HG02981 (cell line): ENCODE results near the gene MAD1L1.
A peak's percentile ranks its signal among the peaks of the same experiment; 100 is the strongest.
"Not testable (repeated sequence)": the region's sequence is repeated elsewhere in the genome, so short reads cannot be mapped to it uniquely, and the experiment has no call there.

ENCODE experiments used
- ATAC-seq: cut with Tn5 transposase; IDR thresholded peaks from one replicate; pipeline ENCODE4 v1.9.1; 2021; ENCODE audit warnings: mild to moderate bottlenecking, moderate library complexity; ENCODE audit not compliant: unreplicated experiment

The MAD1L1 gene

DNA sequence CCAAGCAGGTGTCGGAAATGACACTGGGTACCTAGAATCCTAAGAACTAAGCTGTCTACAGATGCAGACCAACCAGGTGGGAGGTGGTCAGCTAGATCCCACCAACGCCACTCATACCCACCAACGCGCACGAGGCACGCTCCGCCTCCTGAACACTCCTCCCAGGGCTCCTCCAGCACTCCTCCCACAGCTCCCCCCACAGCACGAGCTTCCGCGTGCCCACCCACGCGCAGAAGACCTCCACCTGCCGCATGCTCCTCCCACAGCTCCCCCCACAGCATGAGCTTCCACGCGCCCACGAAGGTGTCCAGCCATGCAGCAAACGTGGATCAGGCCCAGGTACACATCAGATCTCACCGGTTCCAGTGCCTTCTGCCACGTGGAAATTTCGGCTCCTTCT is 196.0 kb downstream of the MAD1L1 start:
- no peak for ATAC-seq

DNA sequence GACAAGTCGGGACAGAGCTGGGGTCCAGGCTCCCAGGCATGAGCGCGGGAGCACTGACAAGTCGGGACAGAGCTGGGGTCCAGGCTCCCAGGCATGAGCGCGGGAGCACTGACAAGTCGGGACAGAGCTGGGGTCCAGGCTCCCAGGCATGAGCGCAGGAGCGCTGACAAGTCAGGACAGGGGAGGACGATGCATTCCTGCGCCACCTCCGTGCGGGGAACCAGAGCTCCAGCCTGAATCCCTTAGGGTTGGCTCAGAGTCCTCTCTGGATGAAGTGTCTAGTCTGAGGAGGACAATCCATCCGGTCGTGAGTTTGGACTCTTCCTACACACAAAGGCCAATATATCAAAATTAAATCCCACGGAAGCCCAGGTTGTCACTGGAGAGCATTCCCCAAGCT is 196.5 kb downstream of the MAD1L1 start:
- ATAC-seq = not testable (repeated sequence)

DNA sequence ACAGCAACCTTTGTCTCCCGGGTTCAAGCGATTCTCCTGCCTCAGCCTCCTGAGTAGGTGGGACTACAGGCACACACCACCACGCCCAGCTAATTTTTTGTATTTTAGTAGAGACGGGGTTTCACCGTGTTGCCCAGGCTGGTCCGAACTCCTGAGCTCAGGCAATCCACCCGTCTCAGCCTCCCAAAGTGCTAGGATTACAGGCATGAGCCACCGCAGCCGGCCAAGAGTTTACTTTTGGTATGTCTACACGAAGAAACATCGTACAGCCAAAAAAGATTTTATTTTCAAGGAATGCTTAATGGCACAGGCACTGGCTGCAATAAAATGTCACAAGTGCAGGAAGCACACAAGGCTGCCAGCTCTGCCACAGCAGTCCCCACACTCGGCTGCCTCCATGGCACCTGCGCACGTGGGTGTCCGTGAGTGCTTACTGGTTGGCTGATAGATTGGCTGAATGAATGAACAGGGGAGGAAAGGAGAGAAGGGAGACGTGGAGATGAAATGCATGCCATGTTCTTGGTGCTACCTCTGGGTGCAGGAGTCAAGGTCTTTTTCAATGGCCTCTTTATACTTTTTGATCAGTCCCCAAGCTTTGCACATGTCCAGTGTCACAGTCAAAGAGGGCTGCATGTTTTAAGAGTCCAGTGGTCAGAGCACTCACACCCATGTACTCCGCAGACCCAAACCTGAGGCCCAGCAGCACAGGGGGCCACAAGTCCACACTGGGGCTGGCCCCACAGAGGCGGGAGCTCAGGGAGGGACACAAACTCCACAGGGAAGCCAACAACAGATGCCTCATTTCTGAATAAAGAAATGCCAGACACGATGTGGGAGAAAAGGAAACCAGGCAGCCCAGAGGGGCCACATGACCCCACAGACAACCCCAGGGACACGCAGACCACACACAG is 198.2 kb downstream of the MAD1L1 start:
- no peak for ATAC-seq

DNA sequence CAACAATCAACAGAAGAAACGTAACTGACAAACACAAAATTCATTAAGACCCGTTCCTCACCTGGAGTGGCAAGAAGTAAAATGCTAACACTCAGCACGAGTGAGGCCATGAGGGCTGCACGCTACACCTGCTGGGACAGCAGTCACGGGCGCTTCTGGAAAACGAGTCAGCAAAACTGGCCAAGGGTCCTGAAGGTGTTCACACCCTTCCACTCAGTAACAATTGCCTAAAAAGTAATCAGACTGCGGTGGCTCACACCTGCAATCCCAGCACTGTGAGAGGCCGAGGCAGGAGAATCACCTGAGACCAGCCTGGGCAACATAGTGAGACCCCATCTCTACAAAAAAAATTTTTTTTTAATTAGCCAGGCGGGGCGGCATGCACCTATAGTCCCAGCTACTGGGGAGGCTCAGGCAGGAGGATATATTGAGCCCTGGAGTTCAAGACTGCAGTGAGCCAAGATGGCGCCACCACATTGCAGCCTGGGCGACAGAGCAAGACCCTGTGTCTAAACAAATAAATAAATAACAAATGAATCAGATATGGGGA is 199.1 kb downstream of the MAD1L1 start:
- no peak for ATAC-seq

DNA sequence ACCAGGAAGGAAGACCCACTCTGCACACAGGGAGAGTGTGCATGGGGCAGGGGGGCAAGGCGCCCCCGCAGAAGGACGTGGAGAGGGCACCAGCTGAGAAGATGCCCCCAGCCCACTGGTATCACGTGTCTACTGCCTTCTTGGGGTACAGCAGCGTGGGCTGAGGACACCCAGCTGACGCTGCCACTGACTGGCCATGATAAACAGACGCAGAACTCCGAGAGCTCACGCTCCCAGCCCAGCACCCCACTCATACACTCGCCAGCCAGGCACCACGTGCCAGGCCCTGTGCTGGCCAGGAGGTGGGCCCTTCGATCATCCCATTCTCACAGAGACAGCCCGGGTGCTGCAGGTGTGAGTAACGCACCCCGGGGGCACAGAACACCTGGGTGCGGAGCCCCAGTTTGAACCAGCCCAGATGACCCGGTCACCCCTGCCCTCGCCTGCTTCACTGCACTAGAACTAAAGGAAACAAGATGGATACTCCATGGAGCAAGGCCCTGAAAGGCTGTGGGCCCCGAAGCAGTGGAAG is 199.8 kb downstream of the MAD1L1 start:
- ATAC-seq = no peak

DNA sequence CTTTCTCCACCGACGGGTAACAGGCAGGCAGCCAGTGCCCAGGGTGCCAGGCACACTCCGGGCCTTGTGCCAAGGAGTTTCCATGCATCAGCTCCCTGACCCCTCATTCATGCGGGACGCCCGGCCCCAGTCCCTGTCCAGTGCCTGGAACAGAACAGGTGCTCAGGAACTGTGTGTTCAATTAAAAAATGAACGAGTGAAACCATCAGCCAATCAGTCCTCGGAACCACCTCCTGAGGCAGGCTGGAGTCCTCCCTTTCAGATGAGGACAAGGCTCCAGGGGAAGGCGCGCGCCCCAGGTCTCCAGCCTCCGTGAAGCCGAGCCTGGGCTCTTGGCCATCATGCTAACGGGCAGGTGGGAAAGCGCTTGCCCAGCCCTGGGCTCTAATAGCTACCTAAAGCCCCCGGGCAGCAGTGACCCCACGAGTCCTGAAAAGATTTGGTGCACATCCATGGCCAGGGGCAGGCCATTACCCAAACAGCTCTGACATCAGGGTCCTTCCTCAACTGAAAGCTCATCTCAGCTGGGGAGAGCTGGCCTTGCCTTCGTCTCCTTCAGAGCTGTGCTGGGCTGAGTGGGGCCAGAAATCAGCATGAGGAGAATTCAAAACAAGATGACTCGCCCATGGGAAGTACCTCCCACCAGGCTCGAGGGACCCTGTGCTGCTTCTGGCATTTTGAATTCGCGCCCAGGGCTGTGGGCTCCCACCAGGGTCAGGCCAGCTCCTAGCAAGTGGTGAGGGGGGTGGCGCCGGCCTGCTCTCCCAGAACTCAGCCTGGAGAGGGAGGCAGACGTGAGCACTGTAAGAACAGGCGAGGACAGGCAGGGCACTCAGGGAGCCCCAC is 200.5 kb downstream of the MAD1L1 start:
- no peak for ATAC-seq

DNA sequence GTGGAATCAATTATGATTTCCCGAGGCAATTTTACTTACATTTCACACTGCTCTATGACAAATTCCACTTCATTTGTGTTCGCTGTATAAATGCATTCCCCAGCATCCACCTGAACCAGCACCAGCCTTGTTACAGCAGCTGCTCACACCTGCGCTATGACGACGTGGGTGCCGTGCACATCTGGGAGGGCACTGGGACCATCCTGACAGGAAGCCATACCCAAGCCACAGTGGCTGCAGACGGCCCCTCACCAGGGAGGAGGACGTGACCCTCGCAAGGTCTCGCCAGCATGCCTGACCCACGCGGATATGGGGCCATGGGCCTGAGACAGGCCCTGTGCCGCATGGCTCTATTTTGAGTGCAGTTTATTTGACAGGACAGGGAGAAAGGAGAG is 201.3 kb downstream of the MAD1L1 start:
- no peak for ATAC-seq

DNA sequence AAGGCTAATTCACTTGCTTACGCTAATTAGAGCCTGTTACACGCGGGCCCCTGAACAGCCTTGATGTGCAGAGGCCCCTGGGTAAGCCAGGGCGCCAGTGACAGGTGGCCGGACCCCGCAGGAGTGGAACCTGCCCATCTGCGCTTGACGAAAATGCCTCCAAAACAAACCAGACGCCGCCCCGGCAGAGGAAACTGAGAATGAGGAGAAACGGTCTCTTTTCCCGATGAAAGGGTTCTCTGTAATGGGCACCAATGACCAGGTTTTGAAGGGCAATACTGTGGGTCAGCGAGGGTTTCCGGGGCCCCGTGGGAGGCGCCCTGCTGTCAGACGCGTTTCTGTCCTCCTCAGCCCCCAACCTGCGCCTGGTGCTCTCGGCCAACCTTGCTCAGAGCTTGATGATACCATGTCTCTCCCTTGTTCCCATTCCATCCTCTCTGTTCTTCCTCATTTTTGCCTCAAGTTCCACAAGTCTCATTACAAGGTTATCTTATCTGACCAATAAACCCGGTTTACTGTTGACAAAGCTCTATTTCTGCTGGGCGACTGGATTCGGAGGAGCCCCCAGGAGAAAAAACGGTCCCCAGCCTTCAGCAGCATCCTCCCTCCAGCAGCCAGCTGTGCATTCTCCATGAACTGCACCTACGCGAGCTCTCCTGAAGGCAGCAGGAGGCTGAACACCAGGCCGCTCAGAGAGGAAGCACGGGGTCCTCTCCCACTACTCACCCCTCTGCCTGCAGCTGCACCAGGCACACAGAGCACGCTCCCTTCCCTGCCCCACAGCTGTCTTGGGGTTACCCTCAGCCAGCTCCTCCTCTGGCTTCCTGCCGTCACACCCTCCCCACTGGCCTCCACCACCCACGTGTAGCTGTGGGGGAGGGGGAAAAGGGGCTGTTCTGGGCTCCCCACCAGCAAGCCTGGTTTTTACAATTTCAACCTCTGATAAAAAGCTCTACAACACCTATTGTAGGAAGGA is 202.0 kb downstream of the MAD1L1 start:
- ATAC-seq = no peak

DNA sequence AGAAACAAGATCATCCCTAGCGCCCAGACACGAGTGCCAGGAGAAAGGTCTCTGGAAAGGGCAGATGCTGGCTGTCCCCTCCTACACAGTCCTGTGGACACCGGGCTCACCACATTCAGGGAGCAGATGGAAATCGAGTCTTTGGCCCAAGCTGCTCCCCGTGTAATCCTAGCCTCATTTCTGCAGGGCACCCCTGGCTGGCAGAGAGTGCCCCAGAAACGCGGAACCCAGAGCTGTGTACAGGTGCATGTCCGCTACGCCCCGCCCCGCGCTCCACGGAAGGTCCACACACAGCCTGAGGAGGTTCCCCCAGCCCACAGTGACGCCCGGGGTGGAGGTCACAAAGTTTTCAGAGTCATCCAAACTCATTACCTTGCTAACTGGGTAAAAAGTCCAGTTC is 202.8 kb downstream of the MAD1L1 start:
- no peak for ATAC-seq

DNA sequence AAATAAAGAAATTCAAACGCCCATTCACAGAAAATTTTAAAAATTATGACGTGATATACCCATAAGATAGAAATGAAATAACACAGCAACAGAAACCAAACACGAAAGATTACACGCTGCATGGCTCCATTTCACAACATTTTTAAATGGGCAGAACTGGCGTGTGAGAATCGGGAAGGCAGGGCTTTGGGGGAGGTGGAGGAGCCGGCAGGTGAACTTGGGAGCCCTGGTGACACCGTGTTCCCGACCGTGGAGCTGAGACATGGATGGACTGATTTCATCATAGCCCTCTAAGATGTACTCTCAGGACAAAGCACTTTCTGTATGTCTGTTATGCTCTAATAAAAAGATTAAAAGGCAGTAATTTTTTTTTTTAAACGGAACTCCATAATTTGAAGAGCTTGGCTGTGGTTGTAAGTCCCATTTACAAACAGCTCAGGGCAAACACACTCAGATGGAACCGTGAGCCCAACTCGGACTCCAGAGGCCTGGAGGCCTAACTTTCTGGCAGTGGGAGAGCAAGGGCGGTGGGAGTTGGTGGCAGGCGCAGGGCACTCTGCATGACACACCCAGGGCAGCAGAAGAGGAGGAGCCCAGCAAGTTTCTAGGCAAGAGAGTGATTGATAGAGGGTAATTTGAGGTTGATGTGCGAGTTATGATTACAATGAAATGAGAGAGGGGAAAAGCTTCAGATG is 203.4 kb downstream of the MAD1L1 start:
- no peak for ATAC-seq

DNA sequence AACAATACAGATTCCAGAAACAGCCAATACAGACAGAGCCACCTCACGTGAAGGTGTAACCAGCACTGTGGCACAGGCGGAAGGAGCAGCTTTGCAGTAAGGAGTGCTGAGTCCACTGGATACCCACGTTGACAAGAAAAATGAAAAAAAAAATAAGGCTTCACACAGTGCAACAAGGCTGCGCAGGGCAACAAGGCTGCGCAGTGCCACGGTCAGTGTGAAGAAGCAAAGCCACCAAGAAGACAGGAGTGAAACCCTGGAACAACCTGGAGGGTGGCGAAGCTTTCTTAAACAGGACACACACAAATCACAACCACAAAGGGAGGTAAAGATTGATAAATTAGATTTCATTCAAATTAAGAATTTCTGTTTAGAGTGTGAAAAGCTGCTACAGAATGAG is 204.0 kb downstream of the MAD1L1 start:
- no peak for ATAC-seq

DNA sequence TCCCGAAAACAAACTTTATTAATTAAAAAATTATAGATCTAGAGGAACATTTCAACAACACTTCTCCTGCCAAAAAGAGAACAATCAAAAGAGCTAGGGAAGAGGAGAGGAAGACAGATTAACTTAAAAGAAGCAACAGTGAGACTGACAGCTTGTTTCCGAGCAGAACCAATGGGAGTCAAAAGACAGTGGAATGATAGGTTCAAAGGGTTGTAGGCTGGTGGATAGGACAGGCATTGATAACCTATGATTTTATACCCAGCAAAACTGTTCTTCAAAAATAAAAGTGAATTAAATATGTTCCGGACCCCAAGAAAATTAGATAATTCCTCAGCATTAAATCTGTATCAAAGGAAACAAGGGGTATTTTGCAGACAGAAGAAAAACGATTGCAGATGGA is 207.6 kb downstream of the MAD1L1 start:
- no peak for ATAC-seq

DNA sequence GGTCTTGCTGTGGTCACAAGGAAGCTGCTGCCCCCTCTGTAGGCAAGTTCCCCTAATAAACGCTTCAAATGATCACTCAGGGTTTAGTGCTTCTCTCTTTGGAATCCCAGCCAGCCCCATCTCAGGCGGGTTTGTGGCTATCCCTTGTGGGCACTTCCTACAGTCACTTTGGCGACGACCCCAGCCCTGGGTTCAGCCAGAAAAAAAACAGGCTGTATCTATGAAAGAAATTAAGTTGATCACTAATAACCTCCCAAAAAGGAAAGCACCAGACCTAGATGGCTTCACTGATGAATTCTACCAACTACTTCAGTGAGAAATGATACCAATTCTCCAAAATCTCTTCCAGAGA is 208.2 kb downstream of the MAD1L1 start:
- no peak for ATAC-seq

DNA sequence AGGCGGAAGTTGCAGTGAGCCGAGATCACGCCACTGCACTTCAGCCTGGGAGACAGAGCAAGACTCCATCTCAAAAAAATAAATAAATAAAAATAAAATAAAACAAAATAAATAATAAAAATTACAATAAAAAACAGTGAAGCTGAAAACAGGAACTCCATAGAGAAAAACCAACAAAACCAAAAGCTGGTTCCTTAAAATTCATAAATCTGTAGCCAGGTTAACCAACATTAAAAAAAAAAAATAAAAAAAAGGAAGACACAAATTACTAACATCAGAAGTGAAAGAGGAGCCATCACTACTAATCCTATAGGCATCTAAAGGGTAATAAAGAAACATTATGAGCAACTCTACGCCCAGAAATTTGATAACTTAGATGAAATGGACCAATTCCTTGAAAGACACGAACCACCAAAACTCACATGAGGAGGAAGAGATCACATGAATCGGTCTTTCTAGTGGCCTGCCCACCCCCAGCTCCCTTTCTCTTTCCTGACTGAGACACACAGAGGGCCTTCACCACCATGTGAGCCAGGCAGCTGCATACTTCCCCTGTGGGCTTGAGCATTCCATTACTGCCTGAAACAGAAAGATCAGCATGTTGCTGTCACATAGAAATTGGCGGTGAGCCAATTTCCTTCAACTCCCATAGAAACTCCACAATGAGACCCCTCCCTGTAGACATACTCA is 208.7 kb downstream of the MAD1L1 start:
- no peak for ATAC-seq

DNA sequence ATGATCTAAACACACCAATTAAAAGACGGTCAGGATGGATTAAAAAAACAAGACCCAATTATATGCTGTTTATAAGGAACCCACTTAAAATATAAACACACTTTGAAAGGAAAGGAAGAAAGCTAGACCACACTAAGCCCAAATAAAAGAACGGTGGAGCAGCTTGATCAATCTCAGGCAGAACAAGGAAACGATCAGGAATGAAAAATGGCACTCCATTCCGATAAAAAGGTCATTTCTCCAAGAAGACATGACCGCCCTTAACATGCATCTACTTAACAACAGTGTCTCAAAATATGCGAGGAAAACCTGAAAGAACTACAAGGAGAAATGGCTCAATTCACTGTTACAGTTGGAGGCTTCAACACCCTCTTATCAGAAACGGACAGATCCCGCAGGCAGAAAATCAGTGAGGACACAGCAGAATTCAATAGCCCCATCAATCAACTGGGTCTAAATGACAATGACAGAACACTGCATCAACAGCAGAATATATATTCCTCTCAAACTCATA is 210.0 kb downstream of the MAD1L1 start:
- ATAC-seq = no peak

DNA sequence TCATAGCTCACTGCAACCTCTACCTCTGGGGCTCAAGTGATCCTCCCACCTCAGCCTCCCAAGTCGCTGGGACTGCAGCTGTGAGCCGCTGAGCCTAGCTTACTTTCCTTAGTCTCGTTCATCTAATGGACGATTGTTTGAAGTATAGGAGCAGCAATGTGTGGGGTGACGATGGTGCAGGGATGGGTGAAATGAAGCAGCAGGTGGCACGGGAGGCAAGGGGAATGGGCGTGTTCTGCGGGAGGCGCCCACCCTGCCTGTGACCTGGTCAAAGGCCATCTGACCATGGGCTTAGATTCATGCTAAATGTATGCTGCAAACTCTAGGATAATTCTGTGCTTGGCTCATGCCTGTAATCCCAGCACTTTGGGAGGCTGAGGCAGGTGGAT is 210.7 kb downstream of the MAD1L1 start:
- no peak for ATAC-seq

DNA sequence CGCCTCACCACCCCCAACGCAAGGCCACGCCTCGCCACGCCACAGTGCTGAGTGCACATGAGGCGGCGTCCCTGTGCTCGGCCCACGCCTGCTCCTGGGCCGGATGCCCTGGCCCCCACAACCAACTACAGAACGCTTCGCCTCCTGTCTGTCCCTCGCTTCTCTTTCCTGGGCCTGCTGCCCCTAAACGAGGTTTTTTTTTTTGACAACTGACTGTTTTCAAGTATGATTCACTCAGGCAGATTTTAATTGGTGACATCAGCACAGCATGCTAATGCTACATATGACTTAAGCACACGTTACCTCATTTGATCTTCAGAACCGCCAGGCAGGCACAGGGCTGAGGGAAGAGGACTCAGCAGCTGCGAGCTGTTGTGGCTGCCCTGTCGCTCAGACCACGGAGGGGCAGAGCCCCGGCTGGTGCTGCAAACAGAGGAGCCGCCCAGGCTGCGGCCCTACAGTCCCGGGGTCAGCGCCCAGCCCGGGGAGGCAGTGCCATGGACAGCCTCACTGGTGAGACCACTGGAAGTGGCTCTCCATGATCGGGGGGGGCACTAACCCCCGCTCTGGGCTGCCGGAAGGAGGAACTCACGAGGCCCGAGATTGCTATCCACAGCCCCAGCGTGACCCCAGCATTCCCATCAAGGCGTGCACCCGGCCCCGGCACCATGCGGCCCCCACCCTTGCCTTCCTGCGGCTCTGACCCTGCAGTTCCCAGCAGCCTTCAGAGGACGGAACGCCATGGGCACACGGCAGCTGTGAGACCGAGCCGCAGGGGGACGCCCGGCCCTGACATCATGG is 212.8 kb downstream of the MAD1L1 start:
- ATAC-seq = peak; percentile 65

DNA sequence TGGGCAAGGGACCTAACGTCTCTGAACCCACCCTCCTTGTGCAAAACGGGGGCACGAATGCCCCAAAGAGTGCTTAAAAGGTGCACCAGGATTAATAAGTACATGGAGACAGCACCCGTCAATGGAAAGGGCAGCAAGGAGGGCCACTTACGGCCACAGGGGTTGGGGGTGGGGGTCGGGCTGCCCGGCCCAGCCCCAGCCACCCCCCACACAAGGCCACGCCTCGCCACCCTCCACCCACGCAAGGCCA is 213.4 kb downstream of the MAD1L1 start:
- no peak for ATAC-seq
